ENCODE results near the gene MYO16.

- TF ChIP-seq ZNF610 (tag by site-specific recombination; IDR thresholded peaks at IDR 0.05; ENCODE audit: borderline replicate concordance) (no peak), ZNF354C (tag by site-specific recombination; IDR thresholded peaks at IDR 0.05; ENCODE audit: borderline replicate concordance, low read depth) (no peak), ZFP69B (tag by site-specific recombination; IDR thresholded peaks at IDR 0.05) (no peak), ZSCAN30 (tag by site-specific recombination; IDR thresholded peaks at IDR 0.05) (no peak), ZNF692 (tag by site-specific recombination; IDR thresholded peaks at IDR 0.05) (no peak), ZNF521 (tag by site-specific recombination; IDR thresholded peaks at IDR 0.05) (no peak), MYNN (tag by site-specific recombination; IDR thresholded peaks at IDR 0.05; ENCODE audit: borderline replicate concordance) (no peak), ZNF335 (tag by site-specific recombination; conservative IDR thresholded peaks at IDR 0.05) (no peak), CTCF (tag by site-specific recombination; IDR thresholded peaks at IDR 0.05) (no peak), REST (tag by site-specific recombination; IDR thresholded peaks at IDR 0.05) (no peak), ZNF426 (tag by site-specific recombination; IDR thresholded peaks at IDR 0.05) (no peak), KLF9 (tag by site-specific recombination; IDR thresholded peaks at IDR 0.05; ENCODE audit: low read depth) (no peak), ZNF324 (tag by site-specific recombination; IDR thresholded peaks at IDR 0.05) (no peak)
Measured at GRCh38 chr13:109010912-109011311, 381.5 kb downstream of the MYO16 start.

Data from HEK293 (cell line).